Transverse colon (tissue), 3 donors: ENCODE data around the gene MBIP.

ENCODE experiments used
- POLR2A ChIP-seq: fragments of 450-650 bp; IDR thresholded peaks from one replicate; pipeline ENCODE4 v1.6.1; 2016; ENCODE audit warnings: antibody characterized with exemption, mild to moderate bottlenecking, moderate library complexity
- TF ChIP-seq, protein P1 (sequence below), 5 experiments: fragments of 200-600 bp in 3 of 5; fragments of 450-650 bp in 2 of 5; sonication (generic) in 3 of 5; IDR thresholded peaks; 1 replicate in 2 of 5; 2 replicates in 3 of 5; pipeline ENCODE4 v1.5.1; 2016 to 2017; ENCODE audit warnings: antibody characterized with exemption in 5 of 5, inconsistent platforms in 3 of 5, mild to moderate bottlenecking in 2 of 5, moderate library complexity in 1 of 5

DNA sequence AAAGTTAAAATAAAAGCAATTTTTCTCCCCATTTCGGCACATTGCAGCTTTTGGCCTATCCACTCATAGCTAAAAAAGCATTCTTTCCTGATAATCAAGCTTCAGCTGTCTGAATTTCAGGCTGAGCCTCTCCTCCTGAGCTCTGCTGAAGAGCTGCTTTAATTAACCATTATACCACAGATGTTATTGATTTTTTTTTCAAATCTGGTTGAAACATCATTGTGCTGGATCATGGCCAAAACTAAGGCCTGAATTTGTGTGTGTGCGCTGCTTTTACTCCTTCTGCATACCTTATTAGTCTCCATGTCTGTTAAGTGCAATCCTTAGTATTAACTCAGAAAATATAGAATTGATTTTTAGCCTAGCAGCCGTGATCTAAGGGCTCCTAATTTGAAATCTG, 52.3 kb downstream of the MBIP start:
- TF ChIP-seq, protein P1, sequence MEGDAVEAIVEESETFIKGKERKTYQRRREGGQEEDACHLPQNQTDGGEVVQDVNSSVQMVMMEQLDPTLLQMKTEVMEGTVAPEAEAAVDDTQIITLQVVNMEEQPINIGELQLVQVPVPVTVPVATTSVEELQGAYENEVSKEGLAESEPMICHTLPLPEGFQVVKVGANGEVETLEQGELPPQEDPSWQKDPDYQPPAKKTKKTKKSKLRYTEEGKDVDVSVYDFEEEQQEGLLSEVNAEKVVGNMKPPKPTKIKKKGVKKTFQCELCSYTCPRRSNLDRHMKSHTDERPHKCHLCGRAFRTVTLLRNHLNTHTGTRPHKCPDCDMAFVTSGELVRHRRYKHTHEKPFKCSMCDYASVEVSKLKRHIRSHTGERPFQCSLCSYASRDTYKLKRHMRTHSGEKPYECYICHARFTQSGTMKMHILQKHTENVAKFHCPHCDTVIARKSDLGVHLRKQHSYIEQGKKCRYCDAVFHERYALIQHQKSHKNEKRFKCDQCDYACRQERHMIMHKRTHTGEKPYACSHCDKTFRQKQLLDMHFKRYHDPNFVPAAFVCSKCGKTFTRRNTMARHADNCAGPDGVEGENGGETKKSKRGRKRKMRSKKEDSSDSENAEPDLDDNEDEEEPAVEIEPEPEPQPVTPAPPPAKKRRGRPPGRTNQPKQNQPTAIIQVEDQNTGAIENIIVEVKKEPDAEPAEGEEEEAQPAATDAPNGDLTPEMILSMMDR (IDR thresholded peaks at IDR 0.05), result no peak
- TF ChIP-seq POLR2A, result no peak
